ENCODE measurements around the gene PKLR. TPM values are rescaled to one million over a fixed set of nuclear protein-coding genes. Genes with fewer than 3 reads are reported as not detected.
A peak's percentile ranks its signal among the peaks of the same experiment; 100 is the strongest.

PKLR gene
- total and polyA plus RNA-seq, 2 of the 8 experiments (the other 6 are each of a cell fraction or from before 2014, with no cell fraction given), result 2.3 to 7.5 TPM

MicroRNA genes within 50 kb of the gene (microRNA counts, 767-probe panel; counts per million panel counts)
- 879 counts per million, percentile 95 among the panel's probes with 10 or more counts for microRNA hsa-miR-555

Small RNA genes lying within 50 kb of the gene (microRNA-seq; reads per million reads assigned to microRNA genes)
- 0 reads per million in 2 experiments for gene MIR555 (ENCODE audit: borderline microRNAs expressed in 2 of 2, borderline number of aligned reads in 2 of 2, borderline replicate concordance in 1 of 2)

Other genes starting within 250 kb of the PKLR start
- 18.5 and 21.9 TPM in 2 replicates for gene EFNA4, start 237.7 kb downstream of the PKLR start, total RNA-seq (2021; fragmentation: NEBNext Ultra II Directional; extraction: Animal tissue kit (Norgen Biotek cat#: 25700))
- gene EFNA4, start 237.7 kb downstream of the PKLR start, polyA plus RNA-seq (2011; rRNA removed), result 23.2 and 23.9 TPM in 2 replicates
- 10.8 and 11.6 TPM in 2 replicates for gene EFNA3, start 222.6 kb downstream of the PKLR start, total RNA-seq (2021; fragmentation: NEBNext Ultra II Directional; extraction: Animal tissue kit (Norgen Biotek cat#: 25700))
- gene EFNA3, start 222.6 kb downstream of the PKLR start, polyA plus RNA-seq (2011; rRNA removed), result 13.8 and 18.7 TPM in 2 replicates
- 4.0 and 4.9 TPM in 2 replicates for gene EFNA1, start 173.6 kb downstream of the PKLR start, total RNA-seq (2021; fragmentation: NEBNext Ultra II Directional; extraction: Animal tissue kit (Norgen Biotek cat#: 25700))
- gene EFNA1, start 173.6 kb downstream of the PKLR start, polyA plus RNA-seq (2011; rRNA removed), result 11.8 and 14.6 TPM in 2 replicates
- 36.5 and 41.6 TPM in 2 replicates for gene SLC50A1, start 165.6 kb downstream of the PKLR start, total RNA-seq (2021; fragmentation: NEBNext Ultra II Directional; extraction: Animal tissue kit (Norgen Biotek cat#: 25700))
- 80.7 and 90.8 TPM in 2 replicates for gene SLC50A1, start 165.6 kb downstream of the PKLR start, polyA plus RNA-seq (2011; rRNA removed)
- gene DPM3, start 160.9 kb downstream of the PKLR start, total RNA-seq (2021; fragmentation: NEBNext Ultra II Directional; extraction: Animal tissue kit (Norgen Biotek cat#: 25700)), result 44.8 and 49.3 TPM in 2 replicates
- gene DPM3, start 160.9 kb downstream of the PKLR start, polyA plus RNA-seq (2011; rRNA removed), result 227 and 349 TPM in 2 replicates
- gene KRTCAP2, start 128.1 kb downstream of the PKLR start, total RNA-seq (2021; fragmentation: NEBNext Ultra II Directional; extraction: Animal tissue kit (Norgen Biotek cat#: 25700)), result 146 TPM in 2 replicates
- gene KRTCAP2, start 128.1 kb downstream of the PKLR start, polyA plus RNA-seq (2011; rRNA removed), result 317 and 419 TPM in 2 replicates
- gene TRIM46, start 127.6 kb downstream of the PKLR start, total RNA-seq (2021; fragmentation: NEBNext Ultra II Directional; extraction: Animal tissue kit (Norgen Biotek cat#: 25700)), result 15.0 and 15.5 TPM in 2 replicates
- gene TRIM46, start 127.6 kb downstream of the PKLR start, polyA plus RNA-seq (2011; rRNA removed), result 21.6 and 34.7 TPM in 2 replicates
- gene THBS3, start 93.5 kb downstream of the PKLR start, total RNA-seq (2021; fragmentation: NEBNext Ultra II Directional; extraction: Animal tissue kit (Norgen Biotek cat#: 25700)), result 2.6 and 3.0 TPM in 2 replicates
- 3.5 and 5.0 TPM in 2 replicates for gene THBS3, start 93.5 kb downstream of the PKLR start, polyA plus RNA-seq (2011; rRNA removed)
- 47.9 and 55.0 TPM in 2 replicates for gene MTX1, start 92.7 kb downstream of the PKLR start, total RNA-seq (2021; fragmentation: NEBNext Ultra II Directional; extraction: Animal tissue kit (Norgen Biotek cat#: 25700))
- 131 and 161 TPM in 2 replicates for gene MTX1, start 92.7 kb downstream of the PKLR start, polyA plus RNA-seq (2011; rRNA removed)
- 52.2 and 55.4 TPM in 2 replicates for gene ENTREP3, start 46.0 kb downstream of the PKLR start, total RNA-seq (2021; fragmentation: NEBNext Ultra II Directional; extraction: Animal tissue kit (Norgen Biotek cat#: 25700))
- gene ENTREP3, start 46.0 kb downstream of the PKLR start, polyA plus RNA-seq (2011; rRNA removed), result 22.8 and 39.1 TPM in 2 replicates
- 48.9 and 50.0 TPM in 2 replicates for gene SCAMP3, start 39.1 kb downstream of the PKLR start, total RNA-seq (2021; fragmentation: NEBNext Ultra II Directional; extraction: Animal tissue kit (Norgen Biotek cat#: 25700))
- gene SCAMP3, start 39.1 kb downstream of the PKLR start, polyA plus RNA-seq (2011; rRNA removed), result 143 and 151 TPM in 2 replicates
- gene CLK2, start 27.9 kb downstream of the PKLR start, total RNA-seq (2021; fragmentation: NEBNext Ultra II Directional; extraction: Animal tissue kit (Norgen Biotek cat#: 25700)), result 58.2 and 62.2 TPM in 2 replicates
- gene CLK2, start 27.9 kb downstream of the PKLR start, polyA plus RNA-seq (2011; rRNA removed), result 76.0 and 98.8 TPM in 2 replicates
- gene HCN3, start 24.0 kb downstream of the PKLR start, total RNA-seq (2021; fragmentation: NEBNext Ultra II Directional; extraction: Animal tissue kit (Norgen Biotek cat#: 25700)), result 5.5 and 6.4 TPM in 2 replicates
- 7.3 and 8.8 TPM in 2 replicates for gene HCN3, start 24.0 kb downstream of the PKLR start, polyA plus RNA-seq (2011; rRNA removed)
- 368 and 370 TPM in 2 replicates for gene FDPS, start 7.4 kb upstream of the PKLR start, total RNA-seq (2021; fragmentation: NEBNext Ultra II Directional; extraction: Animal tissue kit (Norgen Biotek cat#: 25700))
- gene FDPS, start 7.4 kb upstream of the PKLR start, polyA plus RNA-seq (2011; rRNA removed), result 234 and 267 TPM in 2 replicates
- 54.6 and 59.8 TPM in 2 replicates for gene RUSC1, start 19.5 kb upstream of the PKLR start, total RNA-seq (2021; fragmentation: NEBNext Ultra II Directional; extraction: Animal tissue kit (Norgen Biotek cat#: 25700))
- 90.4 and 117 TPM in 2 replicates for gene RUSC1, start 19.5 kb upstream of the PKLR start, polyA plus RNA-seq (2011; rRNA removed)

Measured in H1 (cell line).